ENCODE data around the gene LGI2. TPM values are rescaled to one million over a fixed set of nuclear protein-coding genes. Genes with fewer than 3 reads are reported as not detected.

The LGI2 gene
- polyA plus RNA-seq, 1 of the 3 experiments (the other 2 are of a cell fraction), result not detected

DNA sequence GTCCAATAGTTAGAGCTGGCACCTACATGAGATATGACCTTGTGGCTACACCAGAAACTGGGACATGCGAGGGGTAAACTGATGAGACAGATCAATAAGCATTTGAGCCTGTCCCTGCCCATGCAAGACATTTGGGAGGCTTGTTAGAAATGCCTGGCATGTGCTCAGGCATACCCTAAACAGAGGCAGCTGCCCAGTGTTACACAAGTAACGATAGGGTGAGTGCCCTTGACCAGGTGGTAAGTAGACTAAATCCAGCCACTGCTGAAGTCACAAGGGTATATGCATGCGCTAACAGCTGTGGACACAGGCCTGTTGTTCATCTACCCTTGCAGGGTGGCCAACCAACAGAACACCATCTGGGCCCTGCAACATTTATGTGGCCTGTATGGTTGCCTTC is 61.8 kb downstream of the LGI2 start:
- CTCF ChIA-PET, result interaction anchor here (0.8 to 2.8 kb wide), 3 partner anchors 11 to 799 kb away, joined by 3 to 11 read pairs (median 3); no protein-coding TSS in a partner anchor

GRCh38 chr4:24968278-24968677 is 62.5 kb downstream of the LGI2 start:
- CTCF ChIA-PET, result interaction anchor here (2.8 kb wide), 1 partner anchor 12 kb away, joined by 11 read pairs; no protein-coding TSS in a partner anchor
- no peaks in the 10 kb centered on the region; the same call in 1 of the 2 replicates for H3K9me3 ChIP-seq
- H3K36me3 ChIP-seq (replicated peaks in 1 of 2; ENCODE audit: control insufficient read depth in 1 of 2, insufficient read depth in 2 of 2, low read length in 1 of 2), result no peaks in the 10 kb centered on the region
- H3K4me3 ChIP-seq (ENCODE audit: low read depth in 2 of 2, low read length in 1 of 2), result no peak overlapping the region
- H3K9ac ChIP-seq, result no peak overlapping the region
- H3K9me2 ChIP-seq, result no peaks in the 10 kb centered on the region
- POLR2A ChIA-PET, result no interaction called here
- DNase-seq, result no peak
- H2AFZ ChIP-seq (ENCODE audit: low read depth), result no peak overlapping the region
- H3K4me1 ChIP-seq (ENCODE audit: control insufficient read depth in 1 of 2, insufficient read depth in 2 of 2, low read depth in 1 of 2, low read length in 1 of 2), result no peaks in the 10 kb centered on the region
- no peaks in the 10 kb centered on the region for H3K79me2 ChIP-seq (ENCODE audit: insufficient read depth)
- no peaks in the 10 kb centered on the region for H4K20me1 ChIP-seq (ENCODE audit: insufficient read depth)
- H3K27ac ChIP-seq (ENCODE audit: low read depth in 2 of 2, low read length in 1 of 2), result no peak overlapping the region
- no peaks in the 10 kb centered on the region for H3F3A ChIP-seq (replicated peaks; ENCODE audit: insufficient read depth)
- no peaks in the 10 kb centered on the region for H3K27me3 ChIP-seq (ENCODE audit: insufficient read depth)
- TF ChIP-seq GABPA (IDR thresholded peaks at IDR 0.05; ENCODE audit: low read depth), result no peak
- TF ChIP-seq RAD21 (IDR thresholded peaks at IDR 0.05; ENCODE audit: low read length), result no peak
- TF ChIP-seq MXI1 (IDR thresholded peaks at IDR 0.05; ENCODE audit: low read depth, low read length), result no peak
- no peak for TF ChIP-seq POLR2AphosphoS5 (IDR thresholded peaks at IDR 0.05; ENCODE audit: low read depth, low read length)
- no peak for TF ChIP-seq RFX5 (IDR thresholded peaks at IDR 0.05; ENCODE audit: low read length)
- TF ChIP-seq FOXJ3 (CRISPR knock-in tag; IDR thresholded peaks at IDR 0.05), result no peak
- TF ChIP-seq, protein P1, sequence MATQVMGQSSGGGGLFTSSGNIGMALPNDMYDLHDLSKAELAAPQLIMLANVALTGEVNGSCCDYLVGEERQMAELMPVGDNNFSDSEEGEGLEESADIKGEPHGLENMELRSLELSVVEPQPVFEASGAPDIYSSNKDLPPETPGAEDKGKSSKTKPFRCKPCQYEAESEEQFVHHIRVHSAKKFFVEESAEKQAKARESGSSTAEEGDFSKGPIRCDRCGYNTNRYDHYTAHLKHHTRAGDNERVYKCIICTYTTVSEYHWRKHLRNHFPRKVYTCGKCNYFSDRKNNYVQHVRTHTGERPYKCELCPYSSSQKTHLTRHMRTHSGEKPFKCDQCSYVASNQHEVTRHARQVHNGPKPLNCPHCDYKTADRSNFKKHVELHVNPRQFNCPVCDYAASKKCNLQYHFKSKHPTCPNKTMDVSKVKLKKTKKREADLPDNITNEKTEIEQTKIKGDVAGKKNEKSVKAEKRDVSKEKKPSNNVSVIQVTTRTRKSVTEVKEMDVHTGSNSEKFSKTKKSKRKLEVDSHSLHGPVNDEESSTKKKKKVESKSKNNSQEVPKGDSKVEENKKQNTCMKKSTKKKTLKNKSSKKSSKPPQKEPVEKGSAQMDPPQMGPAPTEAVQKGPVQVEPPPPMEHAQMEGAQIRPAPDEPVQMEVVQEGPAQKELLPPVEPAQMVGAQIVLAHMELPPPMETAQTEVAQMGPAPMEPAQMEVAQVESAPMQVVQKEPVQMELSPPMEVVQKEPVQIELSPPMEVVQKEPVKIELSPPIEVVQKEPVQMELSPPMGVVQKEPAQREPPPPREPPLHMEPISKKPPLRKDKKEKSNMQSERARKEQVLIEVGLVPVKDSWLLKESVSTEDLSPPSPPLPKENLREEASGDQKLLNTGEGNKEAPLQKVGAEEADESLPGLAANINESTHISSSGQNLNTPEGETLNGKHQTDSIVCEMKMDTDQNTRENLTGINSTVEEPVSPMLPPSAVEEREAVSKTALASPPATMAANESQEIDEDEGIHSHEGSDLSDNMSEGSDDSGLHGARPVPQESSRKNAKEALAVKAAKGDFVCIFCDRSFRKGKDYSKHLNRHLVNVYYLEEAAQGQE (IDR thresholded peaks at IDR 0.05; ENCODE audit: low read depth, low read length), result no peak
- TF ChIP-seq, protein P2, sequence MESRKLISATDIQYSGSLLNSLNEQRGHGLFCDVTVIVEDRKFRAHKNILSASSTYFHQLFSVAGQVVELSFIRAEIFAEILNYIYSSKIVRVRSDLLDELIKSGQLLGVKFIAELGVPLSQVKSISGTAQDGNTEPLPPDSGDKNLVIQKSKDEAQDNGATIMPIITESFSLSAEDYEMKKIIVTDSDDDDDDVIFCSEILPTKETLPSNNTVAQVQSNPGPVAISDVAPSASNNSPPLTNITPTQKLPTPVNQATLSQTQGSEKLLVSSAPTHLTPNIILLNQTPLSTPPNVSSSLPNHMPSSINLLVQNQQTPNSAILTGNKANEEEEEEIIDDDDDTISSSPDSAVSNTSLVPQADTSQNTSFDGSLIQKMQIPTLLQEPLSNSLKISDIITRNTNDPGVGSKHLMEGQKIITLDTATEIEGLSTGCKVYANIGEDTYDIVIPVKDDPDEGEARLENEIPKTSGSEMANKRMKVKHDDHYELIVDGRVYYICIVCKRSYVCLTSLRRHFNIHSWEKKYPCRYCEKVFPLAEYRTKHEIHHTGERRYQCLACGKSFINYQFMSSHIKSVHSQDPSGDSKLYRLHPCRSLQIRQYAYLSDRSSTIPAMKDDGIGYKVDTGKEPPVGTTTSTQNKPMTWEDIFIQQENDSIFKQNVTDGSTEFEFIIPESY (IDR thresholded peaks at IDR 0.05; ENCODE audit: borderline replicate concordance, low read depth), result no peak
- no peak for TF ChIP-seq NFIC (IDR thresholded peaks at IDR 0.05; ENCODE audit: borderline replicate concordance)
- TF ChIP-seq SIN3A (IDR thresholded peaks at IDR 0.05; ENCODE audit: borderline replicate concordance, low read depth, low read length), result no peak
- no peak for TF ChIP-seq RCOR1 (IDR thresholded peaks at IDR 0.05; ENCODE audit: low read length)
- TF ChIP-seq TAF1 (IDR thresholded peaks at IDR 0.05; ENCODE audit: borderline replicate concordance, low read depth, low read length), result no peak
- no peak for TF ChIP-seq NRF1 (IDR thresholded peaks at IDR 0.05; ENCODE audit: low read depth, low read length)
- TF ChIP-seq CHD2 (IDR thresholded peaks at IDR 0.05; ENCODE audit: low read length, partially characterized antibody), result no peak
- no peak for TF ChIP-seq MEF2A (IDR thresholded peaks at IDR 0.05; ENCODE audit: borderline replicate concordance, low read depth)
- no peak for TF ChIP-seq ELF1 (IDR thresholded peaks at IDR 0.05)
- no peak for TF ChIP-seq SMC3 (IDR thresholded peaks at IDR 0.05; ENCODE audit: low read depth, low read length)
- TF ChIP-seq TEAD4 (IDR thresholded peaks at IDR 0.05; ENCODE audit: borderline replicate concordance, insufficient read depth), result no peak
- WGBS (ENCODE audit: low lambda C conversion rate), result 26% methylated on average over 4 of the region's 6 CpGs
- no peak overlapping the region for H3K4me2 ChIP-seq

More for the DNA sequence above, 61.8 kb downstream of the LGI2 start:
- no peak overlapping the region for H3K27ac ChIP-seq (ENCODE audit: low read depth in 2 of 2, low read length in 1 of 2)
- H3K4me2 ChIP-seq, result no peak overlapping the region
- H3K9me2 ChIP-seq, result no peaks in the 10 kb centered on the region
- no peak for DNase-seq
- no peaks in the 10 kb centered on the region for H3K79me2 ChIP-seq (ENCODE audit: insufficient read depth)
- TF ChIP-seq CHD2 (IDR thresholded peaks at IDR 0.05; ENCODE audit: low read length, partially characterized antibody) (no peak), TAF1 (IDR thresholded peaks at IDR 0.05; ENCODE audit: borderline replicate concordance, low read depth, low read length) (no peak)
- TF ChIP-seq, protein P3, sequence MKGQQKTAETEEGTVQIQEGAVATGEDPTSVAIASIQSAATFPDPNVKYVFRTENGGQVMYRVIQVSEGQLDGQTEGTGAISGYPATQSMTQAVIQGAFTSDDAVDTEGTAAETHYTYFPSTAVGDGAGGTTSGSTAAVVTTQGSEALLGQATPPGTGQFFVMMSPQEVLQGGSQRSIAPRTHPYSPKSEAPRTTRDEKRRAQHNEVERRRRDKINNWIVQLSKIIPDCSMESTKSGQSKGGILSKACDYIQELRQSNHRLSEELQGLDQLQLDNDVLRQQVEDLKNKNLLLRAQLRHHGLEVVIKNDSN (IDR thresholded peaks at IDR 0.05; ENCODE audit: borderline replicate concordance, low read depth), result no peak
- H3K36me3 ChIP-seq (replicated peaks in 1 of 2; ENCODE audit: control insufficient read depth in 1 of 2, insufficient read depth in 2 of 2, low read length in 1 of 2), result no peaks in the 10 kb centered on the region
- no peaks in the 10 kb centered on the region; the same call in 1 of the 2 replicates for H3K9me3 ChIP-seq
- 5% methylated on average over 2 of the region's 3 CpGs for WGBS (ENCODE audit: low lambda C conversion rate)
- POLR2A ChIA-PET, result no interaction called here
- H3K4me1 ChIP-seq (ENCODE audit: control insufficient read depth in 1 of 2, insufficient read depth in 2 of 2, low read depth in 1 of 2, low read length in 1 of 2), result no peaks in the 10 kb centered on the region
- H2AFZ ChIP-seq (ENCODE audit: low read depth), result no peak overlapping the region
- H3K4me3 ChIP-seq (ENCODE audit: low read depth in 2 of 2, low read length in 1 of 2), result no peak overlapping the region
- H3F3A ChIP-seq (replicated peaks; ENCODE audit: insufficient read depth), result no peaks in the 10 kb centered on the region
- H3K9ac ChIP-seq, result no peak overlapping the region
- no peaks in the 10 kb centered on the region for H3K27me3 ChIP-seq (ENCODE audit: insufficient read depth)
- no peaks in the 10 kb centered on the region for H4K20me1 ChIP-seq (ENCODE audit: insufficient read depth)

Measured in SK-N-SH (cell line).